ENCODE results near the gene CRISPLD2.

DNA sequence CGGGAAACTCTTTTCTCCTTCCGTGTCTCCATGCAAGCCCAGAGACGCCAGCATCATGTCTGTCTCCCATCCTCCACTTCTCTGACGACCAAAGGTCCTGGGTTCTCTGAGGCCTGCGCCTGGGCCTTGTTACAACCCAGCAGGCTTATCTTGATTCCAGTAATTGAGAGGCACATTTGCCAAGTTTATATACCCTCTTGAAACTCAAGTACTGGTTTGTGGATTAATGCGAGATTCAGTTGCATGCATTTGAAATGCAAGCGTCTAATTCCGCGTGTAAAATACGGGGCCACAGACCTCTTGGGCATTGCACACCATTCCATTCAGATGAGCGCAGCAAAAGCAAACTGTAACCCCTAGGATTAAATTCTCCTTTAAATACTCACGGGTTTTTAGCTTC, 28.7 kb upstream of the CRISPLD2 start:
- TF ChIP-seq, protein P1, sequence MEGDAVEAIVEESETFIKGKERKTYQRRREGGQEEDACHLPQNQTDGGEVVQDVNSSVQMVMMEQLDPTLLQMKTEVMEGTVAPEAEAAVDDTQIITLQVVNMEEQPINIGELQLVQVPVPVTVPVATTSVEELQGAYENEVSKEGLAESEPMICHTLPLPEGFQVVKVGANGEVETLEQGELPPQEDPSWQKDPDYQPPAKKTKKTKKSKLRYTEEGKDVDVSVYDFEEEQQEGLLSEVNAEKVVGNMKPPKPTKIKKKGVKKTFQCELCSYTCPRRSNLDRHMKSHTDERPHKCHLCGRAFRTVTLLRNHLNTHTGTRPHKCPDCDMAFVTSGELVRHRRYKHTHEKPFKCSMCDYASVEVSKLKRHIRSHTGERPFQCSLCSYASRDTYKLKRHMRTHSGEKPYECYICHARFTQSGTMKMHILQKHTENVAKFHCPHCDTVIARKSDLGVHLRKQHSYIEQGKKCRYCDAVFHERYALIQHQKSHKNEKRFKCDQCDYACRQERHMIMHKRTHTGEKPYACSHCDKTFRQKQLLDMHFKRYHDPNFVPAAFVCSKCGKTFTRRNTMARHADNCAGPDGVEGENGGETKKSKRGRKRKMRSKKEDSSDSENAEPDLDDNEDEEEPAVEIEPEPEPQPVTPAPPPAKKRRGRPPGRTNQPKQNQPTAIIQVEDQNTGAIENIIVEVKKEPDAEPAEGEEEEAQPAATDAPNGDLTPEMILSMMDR (IDR thresholded peaks at IDR 0.05): no peak
- TF ChIP-seq ZFX (IDR thresholded peaks at IDR 0.05; ENCODE audit: borderline replicate concordance): no peak

Data from 22Rv1 (cell line).